IPS-NIHi7 (cell line): Measurements from ENCODE around the gene TMEM214.
A peak's percentile ranks its signal among the peaks of the same experiment; 100 is the strongest.

Experiments
- DNase-seq: peaks from one replicate; pipeline ENCODE4 v3.0.0; 2012; ENCODE audit warnings: mixed read lengths; ENCODE audit errors: extremely low spot score

The TMEM214 gene

GRCh38 chr2:27010139-27010538 lies 22.6 kb upstream of the TMEM214 start:
- DNase-seq: no peak

GRCh38 chr2:27013738-27014137 lies 19.0 kb upstream of the TMEM214 start:
- DNase-seq: no peak

GRCh38 chr2:27014771-27015433 lies 17.9 kb upstream of the TMEM214 start:
- no peak for DNase-seq

GRCh38 chr2:27016801-27017325 lies 15.9 kb upstream of the TMEM214 start:
- peak; percentile 84 for DNase-seq

GRCh38 chr2:27018142-27018541 lies 14.6 kb upstream of the TMEM214 start:
- DNase-seq: no peak

- no peak for DNase-seq
Observed at GRCh38 chr2:27019459-27019858, 13.3 kb upstream of the TMEM214 start.

GRCh38 chr2:27019931-27020855 lies 12.6 kb upstream of the TMEM214 start:
- DNase-seq: no peak

GRCh38 chr2:27021253-27022049 lies 11.3 kb upstream of the TMEM214 start:
- DNase-seq: no peak

GRCh38 chr2:27023740-27024139 lies 9.0 kb upstream of the TMEM214 start:
- no peak for DNase-seq

GRCh38 chr2:27024188-27024587 lies 8.6 kb upstream of the TMEM214 start:
- DNase-seq: peak; percentile 87

- DNase-seq: peak; percentile 56
Observed at GRCh38 chr2:27024812-27025211, 8.0 kb upstream of the TMEM214 start.

GRCh38 chr2:27025281-27025800 lies 7.4 kb upstream of the TMEM214 start:
- DNase-seq: no peak

GRCh38 chr2:27025861-27026851 lies 6.6 kb upstream of the TMEM214 start:
- DNase-seq: no peak

GRCh38 chr2:27027211-27027651 lies 5.5 kb upstream of the TMEM214 start:
- DNase-seq: no peak

- DNase-seq: no peak
Observed at GRCh38 chr2:27029051-27029450, 3.7 kb upstream of the TMEM214 start.

GRCh38 chr2:27033253-27033852 lies 588 bp downstream of the TMEM214 start:
- DNase-seq: no peak

GRCh38 chr2:27038012-27038411 lies 5.2 kb downstream of the TMEM214 start:
- DNase-seq: no peak

- no peak for DNase-seq
Observed at GRCh38 chr2:27038631-27039339, 6.0 kb downstream of the TMEM214 start.

- DNase-seq: no peak
Observed at GRCh38 chr2:27039426-27039825, 6.7 kb downstream of the TMEM214 start.
